ENCODE results near the gene USP25.

USP25 gene

DNA sequence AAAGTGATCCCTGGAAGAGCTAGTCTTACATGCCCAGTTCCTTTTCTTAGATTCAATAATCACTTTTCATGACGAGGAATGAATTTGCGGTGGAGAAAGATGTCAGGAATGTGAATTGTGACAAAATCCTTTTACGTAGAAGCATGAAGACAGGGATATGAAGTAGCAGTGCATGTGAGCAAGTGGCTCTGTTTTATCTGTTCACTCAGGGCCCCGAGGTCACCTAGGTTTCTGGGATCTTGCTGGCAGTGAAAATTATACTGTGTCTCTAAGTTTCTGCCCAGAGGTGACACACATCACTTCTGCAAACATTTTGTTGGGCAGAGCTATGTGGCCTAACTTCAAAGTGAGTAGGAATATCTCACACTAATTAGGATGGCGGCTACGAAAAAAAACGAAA lies 79.3 kb downstream of the USP25 start:
- no peak for DNase-seq (ENCODE audit: low read depth in 1 of 2, low spot score in 1 of 2)

DNA sequence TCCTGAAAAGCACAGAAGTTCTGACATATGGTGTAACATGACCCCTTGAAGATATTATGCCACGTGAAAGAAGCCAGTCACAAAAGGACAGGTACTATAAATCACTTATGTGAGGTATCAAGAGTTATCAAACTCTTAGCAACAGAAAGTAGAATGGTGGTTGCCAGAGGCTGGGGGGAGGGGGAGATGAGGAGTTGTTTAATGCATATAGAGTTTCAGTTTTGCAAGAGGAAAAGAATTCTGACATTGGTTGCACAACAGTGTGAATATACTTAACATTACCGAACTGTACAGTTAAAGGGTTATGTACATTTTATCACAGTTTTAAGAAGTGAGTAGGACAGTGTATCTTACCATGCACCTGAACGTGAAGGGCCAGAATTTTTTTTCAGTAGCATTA lies 80.0 kb downstream of the USP25 start:
- DNase-seq (ENCODE audit: low read depth in 1 of 2, low spot score in 1 of 2), result no peak

DNA sequence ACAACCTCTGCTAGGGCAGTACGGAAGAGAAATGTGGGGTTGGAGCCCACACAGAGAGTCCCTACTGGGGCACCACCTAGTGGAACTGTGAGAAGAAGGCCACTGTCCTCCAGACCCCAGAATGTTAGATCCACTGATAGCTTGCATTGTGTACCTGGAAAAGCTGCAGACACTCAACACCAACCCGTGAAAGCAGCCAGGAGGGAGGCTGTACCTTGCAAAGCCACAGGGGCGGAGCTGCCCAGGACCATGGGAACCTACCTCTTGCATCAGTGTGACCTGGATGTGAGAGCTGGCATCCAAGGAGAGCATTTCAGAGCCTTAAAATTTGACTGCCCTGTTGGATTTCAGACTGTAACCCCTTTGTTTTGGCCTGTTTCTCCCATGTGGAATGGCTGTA lies 85.5 kb downstream of the USP25 start:
- no peak for DNase-seq (ENCODE audit: low read depth in 1 of 2, low spot score in 1 of 2)

DNA sequence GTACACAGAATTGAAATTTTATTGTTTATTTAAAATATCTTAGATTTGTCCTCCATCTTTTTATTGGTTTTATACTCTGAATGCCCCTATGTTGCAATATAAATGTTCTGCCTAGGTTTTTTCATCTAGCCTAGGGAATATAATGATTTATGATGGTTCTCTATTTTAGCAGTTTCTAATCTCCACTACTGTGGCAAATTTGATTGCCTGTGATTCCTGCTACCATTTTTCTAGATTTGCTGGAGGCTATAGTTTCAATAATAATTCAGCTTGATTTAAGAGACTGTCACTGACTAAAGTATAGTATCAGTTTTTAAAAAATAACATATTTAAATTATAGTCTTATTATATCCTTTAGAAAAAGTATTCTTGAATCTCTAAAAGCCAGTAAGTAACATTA lies 90.5 kb downstream of the USP25 start:
- no peak for DNase-seq (ENCODE audit: low read depth in 1 of 2, low spot score in 1 of 2)

- DNase-seq (ENCODE audit: low read depth in 1 of 2, low spot score in 1 of 2), result no peak
Measured at GRCh38 chr21:15820852-15821379, 91.1 kb downstream of the USP25 start.

GRCh38 chr21:15823486-15824150 lies 93.8 kb downstream of the USP25 start:
- no peak for DNase-seq (ENCODE audit: low read depth in 1 of 2, low spot score in 1 of 2)

DNA sequence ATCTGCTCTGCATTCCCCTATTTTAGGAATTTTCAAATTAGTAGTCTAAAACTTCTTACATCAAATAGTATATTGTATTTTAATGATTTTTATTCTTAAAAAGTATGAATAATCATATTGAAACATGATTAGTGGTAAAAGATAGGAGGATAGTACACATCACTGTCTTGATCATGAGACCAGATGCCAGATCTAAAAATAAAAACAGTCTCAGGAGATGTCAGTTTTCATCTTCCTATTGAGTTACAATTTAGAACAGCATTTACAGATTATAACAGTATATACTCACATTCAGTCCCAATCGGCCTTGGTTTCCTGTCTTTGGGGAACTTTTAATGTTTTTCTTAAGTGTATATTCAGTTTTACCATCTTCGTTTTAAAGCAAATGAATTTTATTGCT lies 95.9 kb downstream of the USP25 start:
- DNase-seq (ENCODE audit: low read depth in 1 of 2, low spot score in 1 of 2), result no peak

DNA sequence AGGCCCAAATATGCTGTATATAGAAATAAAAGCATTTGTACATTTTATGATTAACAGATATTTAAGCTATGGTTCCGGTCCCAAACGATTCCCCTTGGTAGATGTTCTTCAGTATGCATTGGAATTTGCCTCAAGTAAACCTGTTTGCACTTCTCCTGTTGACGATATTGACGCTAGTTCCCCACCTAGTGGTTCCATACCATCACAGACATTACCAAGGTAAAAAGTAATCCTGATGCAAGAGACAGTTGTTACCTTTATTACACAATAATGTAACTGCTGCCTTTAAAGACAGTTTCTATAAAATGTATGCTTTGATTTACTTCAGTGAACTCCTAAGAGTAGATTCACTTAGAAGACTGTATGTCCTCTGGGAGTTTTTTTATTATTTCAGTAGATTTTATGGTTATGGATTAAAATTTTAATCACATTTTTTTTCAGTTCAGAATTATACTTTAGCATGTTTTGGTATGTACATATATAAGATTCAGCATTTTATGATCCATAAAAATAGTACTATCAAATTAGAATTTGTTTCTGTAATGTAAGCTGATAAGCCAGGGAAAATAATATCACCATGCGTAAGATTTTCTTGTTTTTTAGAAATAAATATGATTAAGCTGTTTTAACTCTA lies 96.5 kb downstream of the USP25 start:
- DNase-seq (ENCODE audit: low read depth in 1 of 2, low spot score in 1 of 2), result no peak

- no peak for DNase-seq (ENCODE audit: low read depth in 1 of 2, low spot score in 1 of 2)
Measured at GRCh38 chr21:15826908-15827601, 97.3 kb downstream of the USP25 start.

DNA sequence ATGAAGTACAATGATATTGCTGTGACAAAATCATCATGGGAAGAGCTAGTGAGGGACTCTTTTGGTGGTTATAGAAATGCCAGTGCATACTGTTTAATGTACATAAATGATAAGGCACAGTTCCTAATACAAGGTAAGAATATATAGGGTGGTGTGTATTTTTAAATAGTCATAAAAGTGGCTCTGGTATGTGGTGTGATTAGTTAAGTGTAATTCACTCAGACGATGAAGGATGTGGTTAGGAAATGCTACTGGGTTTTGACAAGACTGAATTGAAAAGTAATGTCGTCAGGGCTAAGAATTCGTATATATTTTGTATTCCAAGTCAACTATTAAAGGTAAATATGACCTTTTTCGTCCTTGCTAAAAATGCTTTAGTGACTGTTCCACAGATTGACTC lies 101.7 kb downstream of the USP25 start:
- no peak for DNase-seq (ENCODE audit: low read depth in 1 of 2, low spot score in 1 of 2)

DNA sequence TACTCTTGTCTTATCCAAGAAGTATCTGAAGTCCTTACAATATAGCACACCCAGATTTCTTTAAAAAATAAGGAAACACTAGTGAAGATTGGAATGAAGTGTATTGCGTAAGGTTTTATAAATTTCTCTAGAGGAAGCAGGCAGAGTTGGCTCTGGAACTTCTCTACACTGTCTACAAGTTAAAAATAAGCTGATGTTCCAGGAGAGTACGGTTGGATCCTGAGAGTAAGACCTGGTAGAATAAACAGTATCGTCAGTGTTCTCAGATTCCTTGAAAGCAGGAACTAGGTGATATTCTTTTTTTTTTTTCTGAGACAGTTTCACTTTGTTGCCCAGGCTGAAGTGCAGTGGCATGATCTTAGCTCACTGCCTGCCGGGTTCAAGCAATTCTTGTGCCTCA lies 107.9 kb downstream of the USP25 start:
- DNase-seq (ENCODE audit: low read depth in 1 of 2, low spot score in 1 of 2), result no peak

GRCh38 chr21:15839026-15839425 lies 109.2 kb downstream of the USP25 start:
- no peak for DNase-seq (ENCODE audit: low read depth in 1 of 2, low spot score in 1 of 2)

GRCh38 chr21:15839601-15840000 lies 109.8 kb downstream of the USP25 start:
- no peak for DNase-seq (ENCODE audit: low read depth in 1 of 2, low spot score in 1 of 2)

DNA sequence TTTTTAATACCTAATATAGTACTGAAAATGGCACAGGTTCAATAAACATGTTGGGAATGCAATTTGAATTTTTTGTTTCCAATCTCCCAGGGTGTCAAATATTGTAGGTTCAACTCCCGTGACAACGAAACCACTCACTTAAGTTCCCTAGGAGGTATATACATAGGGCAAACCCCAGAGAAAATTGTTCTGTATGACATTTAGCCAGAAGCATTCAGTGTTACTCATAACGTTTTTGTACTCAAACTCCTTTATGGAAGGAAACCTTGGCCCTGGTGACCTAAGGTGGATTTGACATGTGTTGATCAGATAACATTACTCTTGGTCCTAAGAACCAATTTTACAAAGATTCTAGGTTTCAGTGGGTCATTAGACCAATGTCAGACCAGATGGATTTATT lies 110.6 kb downstream of the USP25 start:
- no peak for DNase-seq (ENCODE audit: low read depth in 1 of 2, low spot score in 1 of 2)

DNA sequence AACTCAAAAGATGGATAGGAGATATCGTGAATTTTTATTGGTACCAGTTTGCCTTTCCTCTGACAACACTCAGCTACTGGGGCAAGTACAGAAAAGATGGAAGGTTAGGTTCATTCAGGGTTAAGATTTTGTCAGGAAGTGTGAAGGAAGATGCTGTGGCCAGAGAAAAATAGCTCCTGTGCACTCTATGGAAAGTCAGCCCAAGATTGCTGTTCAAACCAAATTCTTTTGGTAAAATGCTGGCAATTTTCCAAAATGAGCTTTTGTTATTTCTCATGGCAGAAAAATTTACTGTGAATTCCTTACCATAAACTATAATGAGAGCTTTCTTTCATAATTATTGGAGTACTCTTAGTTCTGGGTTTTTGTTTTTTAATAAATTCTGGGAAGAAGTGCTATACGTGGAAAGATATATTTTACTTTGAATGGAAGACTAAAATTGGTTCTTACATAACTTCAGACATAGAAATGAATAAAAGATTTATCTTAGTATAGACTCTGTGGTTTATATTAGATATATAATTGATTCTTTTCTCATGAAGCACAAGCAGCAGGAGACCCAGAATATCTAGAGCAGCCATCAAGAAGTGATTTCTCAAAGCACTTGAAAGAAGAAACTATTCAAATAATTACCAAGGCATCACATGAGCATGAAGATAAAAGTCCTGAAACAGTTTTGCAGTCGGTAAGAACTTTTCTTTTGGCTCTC lies 112.2 kb downstream of the USP25 start:
- no peak for DNase-seq (ENCODE audit: low read depth in 1 of 2, low spot score in 1 of 2)

- no peak for DNase-seq (ENCODE audit: low read depth in 1 of 2, low spot score in 1 of 2)
Measured at GRCh38 chr21:15842565-15842880, 112.7 kb downstream of the USP25 start.

GRCh38 chr21:15843766-15844165 lies 114.0 kb downstream of the USP25 start:
- no peak for DNase-seq (ENCODE audit: low read depth in 1 of 2, low spot score in 1 of 2)

DNA sequence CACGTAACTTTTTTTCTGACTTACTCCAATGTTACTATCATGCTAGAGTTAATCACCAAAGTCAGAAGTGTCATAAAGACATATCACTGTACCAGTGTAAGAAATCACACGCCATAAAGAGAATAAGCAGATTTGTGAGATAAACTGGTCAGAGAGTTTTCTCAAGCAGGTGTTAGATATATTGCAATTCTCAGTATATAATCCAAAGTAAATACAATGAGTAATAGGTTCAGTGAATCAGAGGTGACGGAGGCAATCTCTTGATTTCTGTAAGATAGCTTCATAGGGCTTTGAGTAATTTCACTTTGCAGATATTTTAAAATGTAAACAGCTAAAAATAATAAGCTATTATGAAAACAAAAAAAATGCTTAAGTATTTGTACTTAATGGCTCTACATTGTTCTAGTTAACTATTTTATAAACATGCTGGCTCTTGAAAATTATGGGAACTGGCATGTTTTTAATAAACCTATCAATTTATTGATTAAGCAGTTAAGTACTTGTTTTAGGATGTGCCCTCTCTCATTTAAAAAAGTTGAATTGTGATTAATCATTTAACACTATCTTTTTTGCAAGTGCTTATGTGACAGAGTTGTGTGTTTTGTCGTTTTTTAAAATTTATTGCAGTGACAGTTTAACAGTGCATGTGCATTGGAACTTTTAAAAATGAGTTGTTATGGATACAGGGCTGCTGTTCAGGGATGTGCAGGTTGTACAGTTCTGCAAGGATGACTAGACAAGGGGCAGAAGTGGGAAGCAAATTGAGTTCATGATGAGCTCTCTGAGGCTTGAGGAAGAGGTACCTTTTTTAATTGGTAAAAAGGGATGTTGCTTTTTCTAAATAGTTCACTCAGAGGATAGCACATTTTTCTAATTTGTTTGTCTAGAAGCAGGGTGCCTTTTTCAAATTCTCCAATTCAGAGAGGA lies 119.1 kb downstream of the USP25 start:
- DNase-seq (ENCODE audit: low read depth in 1 of 2, low spot score in 1 of 2), result no peak

- no peak for DNase-seq (ENCODE audit: low read depth in 1 of 2, low spot score in 1 of 2)
Measured at GRCh38 chr21:15849927-15850326, 120.1 kb downstream of the USP25 start.

GRCh38 chr21:15850645-15851044 lies 120.9 kb downstream of the USP25 start:
- DNase-seq (ENCODE audit: low read depth in 1 of 2, low spot score in 1 of 2), result no peak

DNA sequence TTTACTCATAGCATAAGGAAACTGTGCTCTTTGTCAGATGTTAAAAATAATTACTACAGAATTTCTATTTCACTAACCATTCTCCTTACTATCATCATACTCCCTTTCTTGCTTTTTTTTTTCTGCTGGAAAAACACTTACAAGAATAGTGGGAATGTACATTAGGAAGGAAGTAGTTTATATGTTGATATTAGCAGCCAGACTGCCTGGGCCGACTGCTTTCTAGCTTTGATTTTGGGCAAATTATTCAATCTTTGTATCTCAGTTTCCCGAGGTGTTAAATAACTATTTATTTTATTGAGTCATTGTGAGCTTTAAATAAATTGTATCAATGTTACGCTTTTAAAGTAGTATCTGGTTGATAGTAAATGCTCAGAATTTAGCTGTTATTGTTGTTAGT lies 122.4 kb downstream of the USP25 start:
- no peak for DNase-seq (ENCODE audit: low read depth in 1 of 2, low spot score in 1 of 2)
